Anterior cingulate cortex (tissue), 58 donors: ENCODE measurements around the gene MAP2K5.

Experiments
- DNase-seq, 58 donors: peaks; one replicate each; lab custom pipeline; 2025; lab: John Stamatoyannopoulos, UW

MAP2K5 gene

GRCh38 chr15:67716171-67716570, 173.7 kb downstream of the MAP2K5 start:
- no peak for DNase-seq

DNA sequence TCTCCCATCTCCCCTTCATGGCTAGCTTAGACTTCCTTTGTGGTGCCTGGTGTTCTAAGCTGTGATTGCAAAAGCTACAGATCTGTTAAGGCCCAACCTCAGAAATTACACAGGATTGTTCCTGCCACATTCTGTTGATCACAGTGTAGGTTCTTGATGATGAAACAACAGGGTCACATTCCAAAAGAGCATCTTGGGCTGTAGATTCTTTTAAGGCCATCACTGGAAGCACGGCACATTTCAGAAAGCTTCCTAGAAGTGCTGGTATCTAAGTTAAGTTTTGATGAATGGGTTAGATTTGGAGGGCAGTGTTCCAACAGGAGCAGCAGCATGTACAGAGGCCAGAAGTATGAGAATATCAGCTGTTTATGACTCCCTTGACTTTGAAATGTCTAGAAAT, 175.3 kb downstream of the MAP2K5 start:
- DNase-seq, result no peak

- DNase-seq, result no peak
These were observed 176.9 kb downstream of the MAP2K5 start for GRCh38 chr15:67719330-67719959.

GRCh38 chr15:67720556-67721175, 178.2 kb downstream of the MAP2K5 start:
- DNase-seq, result no peak

GRCh38 chr15:67722030-67722817, 179.7 kb downstream of the MAP2K5 start:
- DNase-seq, result no peak

- DNase-seq, result no peak
These were observed 181.0 kb downstream of the MAP2K5 start for GRCh38 chr15:67723294-67724024.

- DNase-seq, result no peak
These were observed 182.3 kb downstream of the MAP2K5 start for GRCh38 chr15:67724691-67725375.

- DNase-seq, result no peak
These were observed 187.6 kb downstream of the MAP2K5 start for GRCh38 chr15:67730135-67730534.

- DNase-seq, result no peak
These were observed 188.7 kb downstream of the MAP2K5 start for GRCh38 chr15:67731112-67731721.

DNA sequence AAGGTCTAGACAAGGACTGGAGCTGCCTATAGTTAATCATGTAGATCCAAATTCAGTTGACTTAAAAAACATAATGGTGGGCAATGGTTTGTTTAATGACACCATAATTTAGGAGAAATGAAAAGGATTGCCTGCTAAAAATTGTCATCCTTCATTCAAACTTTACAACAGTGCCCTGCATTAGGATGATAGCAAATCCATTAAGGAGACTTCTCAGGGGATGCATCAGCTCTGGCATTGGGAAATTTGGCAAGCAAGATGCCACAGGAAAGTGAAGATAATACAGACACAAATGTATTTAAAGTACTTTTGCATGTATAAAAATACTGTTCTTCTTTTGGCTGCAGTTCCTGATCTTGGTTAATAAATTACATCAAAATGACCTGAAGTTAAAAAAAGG, 189.7 kb downstream of the MAP2K5 start:
- DNase-seq, result no peak

- DNase-seq, result no peak
These were observed 190.3 kb downstream of the MAP2K5 start for GRCh38 chr15:67732671-67733374.

DNA sequence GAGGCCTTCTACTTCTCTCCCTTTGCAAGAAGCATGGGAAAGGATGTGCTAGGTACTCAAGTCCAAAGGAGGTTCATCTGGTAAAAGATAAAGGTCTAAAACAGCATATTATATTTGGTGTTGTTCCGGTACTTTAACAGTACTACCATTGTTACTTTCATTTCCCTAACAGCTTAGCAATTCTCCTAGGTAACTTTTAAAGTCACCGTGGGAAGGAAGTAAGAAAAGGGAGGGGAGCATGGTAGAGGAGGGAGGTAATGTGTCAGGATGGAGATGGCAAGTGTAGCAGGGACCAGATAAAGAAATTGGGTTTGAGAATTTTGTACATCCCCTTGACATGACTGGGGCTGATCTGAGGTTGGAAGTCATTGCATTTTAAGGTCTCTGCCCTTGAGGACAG, 193.4 kb downstream of the MAP2K5 start:
- DNase-seq, result no peak

GRCh38 chr15:67736810-67737209, 194.3 kb downstream of the MAP2K5 start:
- DNase-seq, result no peak

DNA sequence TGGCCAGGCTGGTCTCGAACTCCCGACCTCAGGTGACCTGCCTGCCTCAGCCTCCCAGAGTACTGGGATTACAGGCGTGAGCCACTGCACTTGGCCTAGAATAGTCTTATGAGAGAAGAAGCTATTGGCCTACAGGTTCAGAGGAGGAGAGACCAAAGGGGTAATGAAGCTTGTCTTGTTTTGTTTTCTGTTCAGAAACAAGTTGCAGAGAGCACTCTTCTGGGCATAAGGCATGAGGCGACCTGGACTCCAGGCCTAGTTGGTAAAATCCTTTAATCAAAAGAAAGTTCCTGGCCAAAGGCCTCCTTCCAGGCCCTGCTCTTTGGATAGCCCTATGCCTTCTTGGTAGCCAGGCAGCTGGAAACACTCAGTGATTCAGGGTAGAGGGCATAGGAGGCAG, 195.6 kb downstream of the MAP2K5 start:
- no peak for DNase-seq

GRCh38 chr15:67740405-67740804, 197.9 kb downstream of the MAP2K5 start:
- DNase-seq, result no peak

DNA sequence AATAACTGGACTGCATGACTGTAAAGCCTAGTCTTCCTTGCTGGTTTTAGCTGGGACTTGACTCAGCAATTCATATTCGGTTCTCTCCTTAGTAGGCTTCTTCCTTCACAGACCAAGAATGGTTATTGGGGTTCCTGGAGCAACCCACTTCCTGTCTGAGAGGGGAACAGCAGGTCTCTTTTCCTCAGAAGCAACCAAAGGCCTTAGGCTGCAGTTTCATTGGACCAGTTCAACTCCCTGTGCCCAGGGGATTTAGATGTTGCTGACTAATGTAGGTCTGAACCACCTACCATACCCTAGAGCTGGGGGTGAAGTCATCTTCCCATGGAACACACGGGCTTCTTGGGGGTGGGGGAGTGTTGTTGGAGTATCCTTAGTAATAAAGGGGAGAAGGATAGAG, 198.8 kb downstream of the MAP2K5 start:
- DNase-seq, result no peak

DNA sequence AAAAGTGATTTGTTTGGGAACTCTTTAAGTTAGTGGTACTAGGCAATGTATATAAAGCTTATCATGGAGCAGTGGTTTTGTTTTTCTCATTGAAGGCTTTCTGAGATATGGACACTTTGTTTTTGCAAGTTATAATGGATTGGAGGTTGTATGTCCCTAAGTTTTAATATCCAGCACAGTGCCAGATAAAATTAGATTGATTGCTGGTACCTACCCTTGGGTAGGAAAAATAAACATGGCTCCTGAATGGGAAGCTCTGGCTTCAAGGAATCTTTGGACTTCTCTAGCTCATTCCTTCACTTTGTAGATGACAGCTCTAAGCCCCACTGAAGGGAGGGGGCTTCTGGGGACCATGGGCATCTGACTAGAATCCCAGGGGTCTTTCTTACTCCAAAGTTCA, 201.1 kb downstream of the MAP2K5 start:
- DNase-seq, result no peak

GRCh38 chr15:67744331-67745072, 202.0 kb downstream of the MAP2K5 start:
- no peak for DNase-seq
